Endothelial cell of umbilical vein (primary cell): Measurements from ENCODE around the gene NAA16. TPM values are rescaled to one million over a fixed set of nuclear protein-coding genes. Genes with fewer than 3 reads are reported as not detected.

Experiments used
- BruUV-seq: library from RNA; stranded (reverse); fragments of 400-500 nt; replicated peaks from 2 replicates; lab custom pipeline; 2021; lab: Mats Ljungman, UMichigan
- CTCF ChIA-PET: fragments of 300-600, 350-600 bp; sonication (Branson Sonifier 250); formaldehyde crosslinking; loops from one replicate; lab custom pipeline; 2021; ENCODE audit warnings: antibody characterized with exemption, inconsistent platforms; lab: Charles Lee
- POLR2A ChIA-PET: fragments of 300-600, 350-600 bp; sonication (Branson Sonifier 250); formaldehyde crosslinking; loops from one replicate; lab custom pipeline; 2021; ENCODE audit warnings: antibody characterized with exemption, inconsistent platforms; lab: Charles Lee
- DNase-seq: peaks from one replicate; pipeline ENCODE4 v3.0.0-alpha.2; 2011; ENCODE audit warnings: low read depth, low spot score
- FAIRE-seq: peaks from 2 replicates; lab custom pipeline; 2011; peaks lifted over from hg19 to GRCh38; lab: Jason Lieb, UNC
- H2AFZ ChIP-seq: 2 replicates; pipeline ENCODE4 v1.6.0; 2012; ENCODE audit warnings: low read depth, low read length, control low read depth, inconsistent platforms
- H3K27ac ChIP-seq: 2 replicates; pipeline ENCODE4 v1.5.1; 2011; ENCODE audit warnings: low read depth, mild to moderate bottlenecking, control low read depth, low read length, moderate library complexity; ENCODE audit not compliant: insufficient read depth
- H3K27me3 ChIP-seq, 2 experiments: 2 replicates each; pipeline versions ENCODE4 v1.6.0 to v1.6.1; 2011; ENCODE audit warnings: low read length in 2 of 2, mixed read lengths in 1 of 2; ENCODE audit not compliant: control insufficient read depth in 2 of 2, insufficient read depth in 2 of 2
- H3K36me3 ChIP-seq, 2 experiments: 2 replicates in 1 of 2; 3 replicates in 1 of 2; pipeline ENCODE4 v1.5.1; 2011; ENCODE audit warnings: low read length in 2 of 2, mild to moderate bottlenecking in 1 of 2, moderate library complexity in 1 of 2; ENCODE audit not compliant: control insufficient read depth in 2 of 2, insufficient read depth in 2 of 2; ENCODE audit errors: extremely low read depth in 1 of 2
- H3K4me1 ChIP-seq: 3 replicates; pipeline ENCODE4 v1.5.1; 2011; ENCODE audit warnings: mild to moderate bottlenecking, low read length; ENCODE audit not compliant: control insufficient read depth, insufficient read depth; ENCODE audit errors: extremely low read depth
- H3K4me2 ChIP-seq: 2 replicates; pipeline ENCODE4 v1.6.1; 2011; ENCODE audit warnings: low read length, control low read depth, mixed read lengths; ENCODE audit not compliant: insufficient read depth
- H3K4me3 ChIP-seq, 3 experiments: fragments of 200-600 bp in 1 of 3; sonication (generic), shearing (Covaris generic) in 1 of 3; replicated peaks in 1 of 3; 2 replicates each; pipeline ENCODE4 v1.5.1; 2011 to 2016; ENCODE audit warnings: control low read depth in 3 of 3, low read length in 3 of 3, mild to moderate bottlenecking in 2 of 3, inconsistent platforms in 1 of 3, low read depth in 1 of 3, moderate library complexity in 1 of 3; ENCODE audit not compliant: insufficient read depth in 1 of 3
- H3K79me2 ChIP-seq: 2 replicates; pipeline ENCODE4 v1.6.0; 2012; ENCODE audit warnings: low read length, inconsistent platforms; ENCODE audit not compliant: control insufficient read depth, insufficient read depth
- H3K9ac ChIP-seq: replicated peaks from 2 replicates; pipeline ENCODE3; 2011; ENCODE audit warnings: low read length, control low read depth; ENCODE audit not compliant: insufficient read depth; ENCODE audit errors: extremely low read depth
- H3K9me1 ChIP-seq: replicated peaks from 3 replicates; pipeline ENCODE4 v1.6.0; 2011; ENCODE audit warnings: mild to moderate bottlenecking, low read length; ENCODE audit not compliant: control insufficient read depth, insufficient read depth; ENCODE audit errors: extremely low read depth
- H3K9me3 ChIP-seq: replicated peaks from 2 replicates; pipeline ENCODE4 v1.5.1; 2012; ENCODE audit warnings: low read length, inconsistent platforms; ENCODE audit not compliant: control insufficient read depth, insufficient read depth
- H4K20me1 ChIP-seq: replicated peaks from 2 replicates; pipeline ENCODE3; 2011; ENCODE audit warnings: mild to moderate bottlenecking, low read length; ENCODE audit not compliant: control insufficient read depth, insufficient read depth; ENCODE audit errors: extremely low read depth
- CTCF ChIP-seq, 2 donors: IDR thresholded peaks; 1 replicate in 1 of 2; 2 replicates in 1 of 2; pipeline ENCODE4 v1.5.1; 2011; ENCODE audit warnings: low read length in 2 of 2, mild to moderate bottlenecking in 2 of 2, moderate library complexity in 2 of 2, control low read depth in 1 of 2, inconsistent platforms in 1 of 2, low read depth in 1 of 2; ENCODE audit not compliant: insufficient read depth in 1 of 2; ENCODE audit errors: extremely low read depth in 1 of 2
- EZH2 ChIP-seq: IDR thresholded peaks from 2 replicates; pipeline ENCODE4 v1.6.1; 2012; ENCODE audit warnings: borderline replicate concordance, low read depth, mild to moderate bottlenecking, moderate library complexity, low read length, inconsistent platforms; ENCODE audit not compliant: severe bottlenecking
- FOS ChIP-seq: IDR thresholded peaks from 2 replicates; pipeline ENCODE4 v1.6.1; 2011; ENCODE audit warnings: mild to moderate bottlenecking, low read length, moderate library complexity, borderline replicate concordance; ENCODE audit not compliant: insufficient read depth
- GATA2 ChIP-seq: IDR thresholded peaks from 2 replicates; pipeline ENCODE4 v1.7.0; 2011; ENCODE audit warnings: low read depth, mild to moderate bottlenecking, moderate library complexity, mixed read lengths, low read length; ENCODE audit not compliant: insufficient read length, insufficient read depth
- JUN ChIP-seq: IDR thresholded peaks from 2 replicates; pipeline ENCODE4 v1.6.1; 2011; ENCODE audit warnings: borderline replicate concordance, low read depth; ENCODE audit not compliant: insufficient read length, insufficient read depth
- MYC ChIP-seq: IDR thresholded peaks from one replicate; pipeline ENCODE4 v1.6.1; 2011; ENCODE audit warnings: mild to moderate bottlenecking, low read depth, low read length
- POLR2A ChIP-seq: IDR thresholded peaks from 2 replicates; pipeline ENCODE4 v1.6.1; 2012; ENCODE audit warnings: low read depth, mild to moderate bottlenecking, control low read depth, low read length
- dilution Hi-C: fragments of 300-500 bp; cut with MboI; formaldehyde crosslinking; loops from one replicate; pipeline ENCODE4 v1.15.0; 2019; ENCODE audit warnings: low sequenced_read_pairs; ENCODE audit not compliant: extremely low pct_ligation_motif_present
- intact Hi-C: fragments of 100-400 bp; cut with micrococcal nuclease; formaldehyde crosslinking; loops from one replicate; pipeline ENCODE4 v1.10.0; 2022
- polyA plus RNA-seq, 4 experiments: library from polyadenylated mRNA; depleted of rRNA in 3 of 4; stranded (reverse) in 3 of 4; unstranded in 1 of 4; fragments of >200 nt; gene quantifications; 2 replicates each; pipeline versions ENCODE4 v1.2.1 to v1.2.3, GENCODE V29; 2011 to 2012; ENCODE audit warnings: missing spikeins in 1 of 4
- total RNA-seq: library from RNA; stranded (reverse); gene quantifications from 2 replicates; pipeline ENCODE4 v1.2.3, GENCODE V29; 2021

NAA16 gene
- total and polyA plus RNA-seq, 2 donors (not counting 3 experiments of a cell fraction or from before 2014, with no cell fraction given): 8.6 to 26.1 TPM

- Histone ChIP-seq H3K79me2 (peaks cover 2% of the 10 kb centered on the region), H4K20me1 (no peaks in the 10 kb centered on the region), H3K27me3 (no peaks in the 10 kb centered on the region), H3K27ac (no peak overlapping the region), H3K4me1 (no peaks in the 10 kb centered on the region), H2AFZ (no peak overlapping the region), H3K36me3 (peaks cover 3 to 11% of the 10 kb centered on the region in 2 experiments), H3K9ac (no peak overlapping the region), H3K4me2 (no peak overlapping the region), H3K9me1 (no peaks in the 10 kb centered on the region), H3K9me3 (no peaks in the 10 kb centered on the region), H3K4me3 (no peak overlapping the region)
- no TSS peak for BruUV-seq
- FAIRE-seq (no peak), DNase-seq (no peak)
- dilution Hi-C loops (no loop called here), intact Hi-C loops (no loop called here)
- no peak for TF ChIP-seq GATA2
- TF ChIP-seq MYC: no peak
- no peak for TF ChIP-seq FOS
- no peak for TF ChIP-seq POLR2A
- no peak for TF ChIP-seq EZH2
- no peak for TF ChIP-seq JUN
- TF ChIP-seq CTCF (IDR thresholded peaks at IDR 0.05; ENCODE audit: extremely low read depth in 1 of 2, insufficient read depth in 1 of 2, low read depth in 1 of 2, low read length in 2 of 2): no peak
- ChIA-PET POLR2A (no interaction called here), CTCF (interaction anchor here (1.9 kb wide), 1 partner anchor 289 kb away, joined by 5 read pairs; no protein-coding TSS in a partner anchor)
These were observed 53.0 kb downstream of the NAA16 start for GRCh38 chr13:41364043-41364442.
